GM19023 (cell line): ENCODE data around the gene PLK2.
A peak's percentile ranks its signal among the peaks of the same experiment; 100 is the strongest.

Experiments
- ATAC-seq: cut with Tn5 transposase; IDR thresholded peaks from one replicate; pipeline ENCODE4 v1.9.1; 2021; ENCODE audit warnings: mild to moderate bottlenecking, moderate library complexity; ENCODE audit not compliant: unreplicated experiment

Gene PLK2

DNA sequence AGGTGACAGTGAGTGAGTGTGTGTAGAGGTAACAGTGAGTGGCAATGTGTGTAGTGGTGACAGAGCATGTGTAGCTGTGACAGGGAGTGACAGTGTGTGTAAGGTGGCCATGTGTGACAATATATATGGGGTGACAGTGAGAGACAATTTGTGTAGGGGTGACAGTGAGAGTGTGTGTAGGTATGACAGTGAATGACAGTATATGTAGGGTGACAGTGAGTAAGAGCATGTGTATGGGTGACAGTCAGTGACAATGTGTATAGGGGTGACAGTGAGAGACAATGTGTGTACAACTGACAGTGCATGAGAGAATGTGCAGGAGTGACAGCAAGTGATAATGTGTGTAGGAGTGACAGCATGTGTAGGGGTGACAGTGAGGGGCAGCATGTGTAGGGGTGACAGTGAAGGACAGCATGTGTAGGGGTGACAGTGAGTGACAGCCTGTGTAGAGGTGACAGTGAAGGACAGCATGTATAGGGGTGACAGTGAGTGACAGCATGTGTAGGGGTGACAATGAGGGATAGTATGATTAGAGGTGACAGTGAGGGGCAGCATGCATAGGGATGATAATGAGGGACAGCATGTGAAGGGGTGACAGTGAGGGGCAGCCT lies 21.3 kb upstream of the PLK2 start:
- ATAC-seq: no peak

DNA sequence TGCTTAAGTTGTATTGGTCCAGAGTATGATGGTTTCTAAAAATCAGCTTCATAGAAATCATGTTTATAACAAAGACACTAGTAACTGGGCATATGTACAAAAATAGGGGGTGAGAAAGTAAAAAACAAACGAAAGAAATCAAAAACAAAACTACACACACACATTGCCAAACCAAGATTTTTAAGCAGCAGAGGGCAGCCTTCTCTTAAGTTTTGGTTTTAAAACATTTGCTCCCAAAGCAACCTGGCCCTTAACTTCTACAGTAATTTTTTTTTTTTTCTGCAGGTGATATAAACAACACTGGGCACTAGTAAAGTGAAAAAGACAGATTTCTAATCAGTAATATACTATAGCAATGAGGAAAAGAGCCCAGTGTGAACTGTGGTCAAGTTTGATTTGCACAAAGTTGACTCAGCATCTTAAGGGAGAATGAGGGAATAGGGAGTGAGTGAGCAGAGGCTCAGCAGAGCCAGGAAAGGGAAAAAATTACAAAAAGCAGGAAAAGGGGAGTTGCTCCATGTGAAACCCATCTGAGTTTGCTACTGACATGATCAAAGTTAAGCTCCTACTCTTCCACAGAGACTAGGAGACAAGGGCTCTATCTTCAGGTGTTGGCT lies 18.0 kb upstream of the PLK2 start:
- ATAC-seq: no peak

DNA sequence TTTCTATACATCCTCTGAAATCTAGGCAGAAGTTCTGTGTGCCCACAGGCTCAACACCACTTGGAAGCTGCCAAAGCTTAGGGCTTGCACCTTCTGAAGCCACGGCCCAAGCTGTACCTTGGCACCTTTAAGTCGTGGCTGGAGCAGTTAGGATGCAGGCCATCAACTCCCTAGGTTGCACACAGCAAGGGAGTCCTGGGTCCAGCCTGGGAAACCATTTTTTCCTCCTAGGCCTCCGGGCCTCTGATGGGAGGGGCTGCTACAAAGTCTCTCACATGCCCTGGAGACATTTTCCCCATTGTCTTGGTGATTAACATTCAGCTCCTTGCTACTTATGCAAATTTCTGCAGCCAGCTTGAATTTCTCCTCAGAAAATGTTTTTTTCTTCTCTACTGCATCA lies 15.5 kb upstream of the PLK2 start:
- ATAC-seq: no peak

DNA sequence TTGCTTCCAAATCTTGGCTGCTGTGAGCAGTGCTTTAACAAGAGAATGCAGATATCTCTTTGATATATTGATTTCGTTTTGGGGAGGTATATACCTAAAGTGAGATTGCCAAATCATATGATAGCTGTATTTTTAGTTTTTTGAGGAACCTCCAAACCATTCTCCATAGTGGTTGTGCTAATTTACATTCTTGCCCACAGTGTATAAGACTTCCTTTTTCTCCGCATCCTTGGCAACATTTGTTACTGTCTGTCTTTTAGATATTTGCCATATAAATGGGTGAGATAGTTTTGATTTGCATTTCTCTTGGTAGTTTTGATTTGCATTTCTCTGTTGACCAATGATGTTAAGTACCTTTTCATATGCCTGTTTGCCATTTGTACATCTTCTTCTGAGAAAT lies 10.0 kb upstream of the PLK2 start:
- no peak for ATAC-seq

DNA sequence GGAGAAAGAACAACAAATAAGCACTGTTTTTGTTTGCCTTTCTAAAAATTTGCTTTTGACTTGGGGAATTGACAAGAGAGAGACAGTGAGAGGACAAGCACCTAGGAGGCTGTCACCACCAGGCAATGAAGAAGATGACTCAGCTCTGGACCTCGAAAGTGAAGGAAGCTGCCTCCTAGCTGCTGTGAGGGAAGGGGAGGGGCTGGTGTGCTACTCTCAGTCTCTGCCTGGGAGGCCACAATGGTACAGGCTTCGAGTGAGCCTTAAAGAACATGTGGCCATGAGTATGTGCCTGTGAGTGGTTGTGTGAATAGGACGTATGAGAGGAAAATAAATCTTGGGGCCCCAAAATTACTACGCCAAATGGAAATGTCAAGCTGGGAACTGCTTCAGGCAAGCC lies 7.1 kb upstream of the PLK2 start:
- ATAC-seq: peak; percentile 98

DNA sequence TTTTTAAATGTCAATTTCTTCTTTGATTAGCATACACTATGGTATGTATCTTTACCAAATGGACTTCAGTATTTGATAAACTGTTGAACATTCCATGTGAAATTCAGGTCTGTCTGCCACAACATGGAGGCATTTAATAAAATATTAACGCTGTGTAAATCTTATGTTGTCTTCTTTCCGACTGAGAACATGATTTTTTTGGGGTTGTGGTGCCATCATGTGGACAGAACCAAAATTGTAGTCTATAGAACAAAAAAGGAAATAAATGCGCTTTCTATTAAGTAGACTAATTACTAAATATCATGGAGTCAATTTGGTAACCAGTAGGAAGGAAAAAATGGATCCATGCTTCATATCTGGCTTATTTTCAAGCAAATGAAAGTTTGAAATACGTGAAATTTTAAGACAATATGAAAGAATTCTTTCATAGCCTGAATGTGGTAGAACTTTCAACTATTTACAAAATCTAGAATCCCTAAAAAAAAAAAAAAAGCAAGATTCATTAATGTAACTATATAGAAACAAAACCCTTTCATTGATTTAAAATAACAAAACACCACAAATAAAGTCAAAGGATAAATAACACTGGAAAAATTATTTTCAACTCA lies 2.8 kb upstream of the PLK2 start:
- no peak for ATAC-seq

DNA sequence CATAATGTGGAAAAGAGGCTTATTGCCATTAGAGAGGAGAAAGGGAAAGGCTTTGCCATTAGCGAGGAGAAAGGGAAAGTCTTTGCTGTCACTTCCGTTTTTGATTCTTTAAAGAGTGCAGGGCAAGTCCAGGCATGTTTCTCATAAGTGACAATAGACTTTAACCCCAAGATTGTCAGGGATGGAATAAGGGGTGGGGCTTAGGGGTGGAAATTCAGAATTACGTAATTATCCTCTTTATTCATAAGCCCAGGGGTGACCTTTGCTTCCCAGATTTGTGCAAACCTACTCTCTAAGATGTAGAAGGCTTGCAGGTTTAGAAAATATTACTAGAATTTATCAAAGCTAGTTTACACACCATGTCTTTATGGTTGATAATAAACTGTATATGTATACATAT lies 2.3 kb upstream of the PLK2 start:
- no peak for ATAC-seq

DNA sequence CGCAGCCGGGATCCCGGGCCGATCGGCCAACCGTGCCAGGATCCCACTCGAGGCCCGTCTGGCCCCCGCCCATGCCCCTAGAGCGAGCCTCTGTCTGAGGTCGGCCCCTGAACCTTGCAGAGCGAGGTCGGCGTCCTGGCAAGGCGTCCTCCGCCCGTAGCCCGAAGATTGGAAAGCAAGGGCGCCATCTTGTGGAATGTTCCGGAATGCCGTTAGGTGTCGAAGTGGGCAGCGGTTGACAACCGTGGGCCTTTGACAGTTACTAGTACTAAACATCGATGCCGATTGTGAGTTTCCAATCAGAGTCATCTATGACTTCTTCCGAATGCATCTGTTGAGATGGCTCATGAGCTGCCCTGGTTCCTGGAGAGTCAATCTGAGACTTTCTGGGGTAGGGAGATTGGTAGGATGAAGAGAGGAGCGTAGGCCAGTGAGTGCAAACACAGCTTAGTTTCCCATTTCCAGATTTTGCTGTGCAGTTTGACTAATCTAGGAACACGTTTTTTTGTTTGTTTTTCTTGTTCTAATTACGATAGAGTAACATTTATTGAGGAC lies 923 bp upstream of the PLK2 start:
- ATAC-seq: peak; percentile 73

DNA sequence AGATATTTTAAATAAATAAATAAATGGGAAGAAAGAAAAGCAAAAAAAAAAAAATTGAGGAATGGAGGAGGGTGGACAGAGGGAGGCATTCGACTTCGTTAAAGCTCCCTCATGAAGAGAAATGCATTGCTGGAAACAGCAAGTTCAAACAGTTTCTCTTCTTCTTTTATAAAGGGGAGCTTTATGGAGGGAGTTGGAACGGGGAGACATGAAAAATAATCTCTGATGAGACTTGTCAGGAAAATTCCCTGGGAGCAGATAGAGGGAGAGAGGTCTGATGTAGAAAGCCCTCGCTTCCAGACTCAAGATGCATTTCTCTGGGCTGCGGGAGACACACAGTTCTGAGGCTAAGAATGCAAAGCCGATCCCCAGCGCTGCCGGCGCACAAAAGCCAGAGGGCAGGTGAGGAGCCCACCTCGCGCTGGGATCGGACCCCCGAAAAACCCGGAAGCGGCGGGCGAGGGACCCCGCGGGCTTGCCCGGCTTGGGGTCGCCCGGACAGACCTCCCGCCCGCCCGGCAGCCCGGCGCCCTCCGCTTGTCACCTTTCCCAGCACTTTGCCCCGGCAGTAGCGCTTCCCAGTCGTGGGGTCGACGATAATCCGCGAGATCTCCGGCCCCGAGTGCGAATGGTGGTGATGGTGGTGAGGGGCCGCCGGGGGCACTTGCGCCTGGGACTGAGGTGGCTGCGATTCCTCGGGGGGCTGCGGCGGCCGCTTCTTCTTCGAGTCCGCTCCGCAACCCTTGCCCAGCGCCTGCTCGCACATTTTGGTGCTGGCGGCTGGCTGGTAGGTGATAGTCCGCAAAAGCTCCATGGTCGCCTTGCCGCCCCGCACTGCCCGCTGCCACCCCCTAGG lies 512 bp downstream of the PLK2 start:
- ATAC-seq: peak; percentile 3

DNA sequence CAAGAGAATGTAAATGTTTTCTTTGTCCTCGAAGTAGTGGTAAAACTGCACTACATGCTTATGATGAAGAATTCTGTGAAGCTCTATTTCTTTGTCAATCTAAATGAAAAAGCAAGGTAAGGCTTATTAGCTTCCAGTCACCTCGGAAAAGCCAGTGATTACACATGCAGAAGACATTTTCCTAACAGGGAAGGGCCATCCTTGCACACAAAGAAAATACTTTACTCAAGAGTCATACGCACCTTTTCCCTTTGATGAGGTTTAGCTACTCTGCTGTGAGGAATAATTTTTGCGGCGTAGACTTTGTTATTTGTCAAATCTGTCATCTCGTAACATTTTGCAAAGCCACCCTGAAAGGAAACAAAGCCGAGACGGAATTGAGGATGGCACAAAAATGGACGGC lies 1.1 kb downstream of the PLK2 start:
- no peak for ATAC-seq

DNA sequence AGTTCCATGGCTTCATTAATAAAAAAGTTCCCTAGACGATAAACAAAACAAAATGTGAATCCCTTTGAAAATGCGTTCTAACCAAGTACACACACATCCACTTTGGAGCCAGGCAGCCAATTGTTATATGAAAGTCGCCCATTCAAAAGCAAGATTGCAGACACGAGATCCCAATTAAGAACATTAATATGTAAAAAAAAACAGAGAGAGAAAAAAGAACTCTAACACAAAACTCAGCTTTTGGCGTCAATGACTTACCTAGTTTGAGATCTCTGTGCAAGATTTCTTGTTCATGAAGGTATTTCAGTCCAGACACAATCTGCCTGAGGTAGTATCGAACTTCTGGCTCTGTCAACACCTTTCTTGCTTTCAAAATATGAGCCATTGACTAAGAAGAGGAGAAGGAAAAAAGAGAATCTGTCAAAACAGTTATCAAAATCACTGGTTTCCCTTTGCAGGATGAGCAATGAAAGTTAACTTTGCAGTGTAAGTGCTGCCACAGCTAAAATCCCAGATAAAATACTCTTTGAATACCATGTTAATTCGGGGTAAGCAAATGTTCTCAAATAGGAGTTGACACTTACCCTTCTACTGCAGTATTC lies 1.6 kb downstream of the PLK2 start:
- ATAC-seq: no peak

DNA sequence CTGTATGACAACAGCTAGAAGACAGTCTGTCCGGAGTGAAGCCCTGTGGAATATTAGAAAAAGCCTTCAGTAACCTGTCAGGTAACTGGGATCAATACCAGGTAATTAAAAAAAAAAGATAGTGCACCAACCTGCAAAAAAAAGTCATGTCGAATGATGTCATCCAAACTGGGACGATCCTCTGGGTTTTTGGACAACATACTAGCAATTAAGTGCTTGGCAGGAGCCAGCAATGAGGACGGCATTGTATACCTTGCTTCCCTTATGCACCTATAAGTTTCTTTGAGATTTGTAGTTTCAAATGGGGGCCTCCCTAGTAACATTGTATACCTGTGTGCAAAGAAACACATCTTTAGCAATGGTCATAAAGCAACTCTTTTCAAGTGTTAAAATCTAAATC lies 2.8 kb downstream of the PLK2 start:
- ATAC-seq: no peak

DNA sequence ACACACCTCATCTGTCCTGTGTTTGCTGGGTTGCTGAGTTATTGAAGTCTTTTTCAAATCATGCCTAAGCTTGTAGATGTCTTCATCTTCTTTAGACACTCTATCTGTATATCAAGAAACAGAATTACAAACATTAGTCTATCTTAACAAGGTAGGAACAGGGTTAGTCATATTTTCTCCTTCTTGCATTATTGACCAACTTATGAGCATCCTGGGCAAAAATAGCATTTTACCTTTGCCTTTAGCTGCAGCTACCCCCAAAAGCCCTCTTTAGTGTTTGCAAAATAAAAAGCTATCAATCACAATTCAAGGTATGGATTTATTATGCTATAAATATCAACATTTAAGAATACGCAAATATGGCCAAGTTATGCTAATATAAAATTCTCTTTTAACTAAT lies 3.4 kb downstream of the PLK2 start:
- no peak for ATAC-seq

DNA sequence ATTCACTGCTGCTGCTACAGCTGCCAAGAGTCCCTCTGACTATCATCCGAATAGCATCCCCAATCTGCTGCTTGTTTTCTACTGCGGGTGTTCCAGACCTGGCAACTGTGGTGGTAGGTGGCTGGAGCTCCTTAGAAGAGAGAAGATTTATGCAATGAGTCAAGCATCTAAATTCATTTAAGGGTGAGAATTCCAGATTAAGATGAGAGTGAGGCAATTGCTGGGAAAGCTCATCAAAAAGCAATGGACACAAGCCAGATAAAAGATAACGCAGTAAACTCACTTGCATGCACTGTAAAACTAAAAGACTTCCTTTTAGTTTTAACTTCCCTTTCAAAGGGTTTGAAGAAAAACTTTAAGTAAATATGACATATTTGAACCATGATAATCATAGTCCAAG lies 3.9 kb downstream of the PLK2 start:
- ATAC-seq: no peak

DNA sequence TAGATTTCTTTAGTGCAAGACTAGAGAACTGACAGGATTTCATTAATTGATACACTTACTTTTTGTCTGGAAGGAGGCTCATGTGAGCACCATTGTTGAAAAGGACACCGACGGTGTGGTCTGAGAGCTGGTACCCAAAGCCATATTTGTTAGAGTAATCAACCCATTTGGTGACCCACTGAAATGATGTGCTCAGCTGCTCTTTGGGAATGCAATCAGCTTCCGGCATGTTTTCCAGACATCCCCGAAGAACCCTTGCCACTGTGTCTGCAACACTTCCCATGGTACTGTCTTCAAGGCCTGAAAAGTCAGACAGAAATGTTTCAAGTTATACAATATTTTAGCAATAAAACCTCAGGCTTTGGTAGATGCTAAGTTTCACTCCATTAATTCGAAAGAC lies 4.4 kb downstream of the PLK2 start:
- ATAC-seq: no peak

DNA sequence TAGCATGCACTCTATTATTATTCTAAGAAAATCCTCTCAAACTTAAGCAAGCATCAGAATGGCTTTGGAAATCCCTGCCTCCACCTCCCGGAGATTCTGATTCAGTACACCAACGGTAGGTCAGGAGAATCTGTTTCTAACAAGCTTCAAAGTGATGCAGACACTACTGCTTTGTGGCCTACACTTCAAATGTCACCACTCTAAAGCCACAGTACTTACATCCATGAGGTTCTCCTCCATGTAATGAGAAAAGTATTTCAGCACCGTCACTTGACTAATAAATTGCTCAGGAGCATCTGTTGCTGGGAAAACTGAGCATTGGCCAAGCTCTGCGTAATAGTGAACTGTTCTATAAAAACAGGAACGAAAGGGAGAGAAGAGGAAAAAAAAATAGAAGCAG lies 4.8 kb downstream of the PLK2 start:
- ATAC-seq: no peak

DNA sequence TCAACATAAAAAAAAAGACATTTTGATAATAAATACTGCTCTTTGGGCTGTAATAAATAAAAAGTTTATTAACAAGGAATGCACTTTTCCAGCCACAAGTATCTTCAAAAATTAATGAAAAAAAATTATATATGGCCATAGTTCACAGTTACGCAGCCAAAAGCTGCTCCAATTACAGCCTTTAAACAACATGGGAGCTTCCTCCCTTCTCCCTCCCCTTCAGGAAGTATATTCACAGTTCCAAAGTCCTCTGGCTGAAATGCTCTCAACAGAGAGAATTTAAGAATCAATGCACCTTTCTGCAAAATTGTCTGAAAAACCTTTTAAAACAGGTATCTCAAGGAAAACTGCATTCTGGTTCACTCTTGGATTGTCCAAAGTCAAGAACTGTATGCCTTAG lies 5.9 kb downstream of the PLK2 start:
- ATAC-seq: no peak

DNA sequence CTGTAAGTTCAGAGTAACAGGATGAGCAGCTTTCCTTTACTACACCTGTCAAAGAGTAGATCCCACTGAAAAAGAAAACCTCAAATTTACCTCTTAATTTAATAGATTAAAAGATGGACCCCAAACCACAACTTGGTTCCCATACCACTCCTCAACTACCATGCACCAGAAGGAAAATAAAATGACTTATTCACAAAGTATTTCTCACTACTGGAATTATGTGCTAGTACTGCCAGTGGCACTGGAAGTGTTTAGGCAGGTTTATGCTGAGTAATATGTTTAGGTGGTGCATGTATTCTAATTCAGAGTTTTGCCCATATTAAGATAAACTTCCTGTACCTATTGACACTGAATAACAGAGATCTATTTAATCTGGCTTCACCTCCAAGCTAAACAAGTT lies 6.6 kb downstream of the PLK2 start:
- ATAC-seq: no peak

DNA sequence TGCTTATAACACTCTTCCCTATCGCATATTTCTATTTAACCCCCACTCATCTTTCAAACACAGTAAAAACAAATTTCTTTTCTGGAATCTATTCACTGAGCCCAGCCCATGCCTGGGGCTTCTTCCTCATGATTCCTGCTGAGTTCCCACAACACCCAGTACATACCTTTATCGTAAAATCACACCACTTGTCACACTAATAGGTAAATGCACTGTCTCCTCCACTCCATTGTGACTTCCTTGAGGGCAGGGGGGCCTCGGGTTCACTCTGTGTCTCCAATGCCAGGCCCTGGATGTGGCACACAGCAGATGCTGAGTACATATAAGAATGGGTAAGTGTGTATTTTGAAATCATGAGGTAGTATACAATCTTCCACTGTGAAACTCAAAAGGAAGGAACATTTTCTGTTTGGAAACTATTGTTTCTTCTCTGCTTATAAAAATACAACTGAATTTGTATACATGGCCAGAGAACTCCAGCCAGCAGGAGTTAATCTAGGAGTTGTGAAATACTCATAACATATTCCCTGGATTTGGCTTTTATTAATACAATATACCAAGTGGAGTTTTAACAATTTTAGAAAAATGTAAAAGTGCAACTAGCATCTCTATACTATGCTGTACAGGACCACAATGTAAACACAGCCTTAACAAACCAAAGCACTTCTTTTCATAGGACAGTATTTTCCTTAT lies 7.2 kb downstream of the PLK2 start:
- ATAC-seq: no peak

DNA sequence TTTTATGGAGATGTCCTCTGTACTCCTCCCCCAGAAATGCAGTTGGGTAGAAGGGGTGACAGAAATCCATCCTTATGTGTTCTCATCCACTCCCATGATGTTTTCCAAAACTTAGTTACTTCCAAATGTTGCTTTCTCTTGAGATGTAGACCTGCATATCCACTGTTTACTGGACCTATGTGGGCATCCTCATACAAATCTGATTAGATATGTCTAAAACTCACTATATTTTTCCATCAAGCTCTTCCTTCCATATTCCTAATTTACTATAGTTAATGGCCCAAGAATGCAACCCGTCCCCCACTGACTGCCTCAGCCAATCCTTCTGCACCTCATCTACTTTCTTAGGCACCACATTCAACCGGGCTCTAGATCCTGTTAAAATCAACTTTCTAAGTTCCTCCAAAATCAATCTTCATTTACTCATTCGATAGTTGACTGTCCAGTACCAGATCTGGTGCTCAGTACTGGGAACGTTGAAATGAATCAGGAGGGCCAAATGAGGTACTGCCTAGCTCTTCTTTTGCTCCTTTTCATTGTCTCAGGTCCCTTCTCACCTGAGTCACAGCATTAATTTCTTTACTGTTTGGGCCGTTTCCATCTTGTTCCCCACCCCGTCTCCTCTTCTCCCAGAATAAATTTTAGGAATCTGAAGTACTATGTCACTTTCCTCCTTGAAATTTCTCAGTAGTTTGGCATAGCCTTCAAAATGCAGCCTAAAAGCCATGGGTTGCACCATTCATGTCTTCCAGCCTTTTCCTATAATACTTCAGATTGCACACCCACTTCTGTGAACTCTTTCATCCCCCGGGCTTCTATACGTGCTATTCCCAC lies 7.9 kb downstream of the PLK2 start:
- no peak for ATAC-seq
